ENCODE measurements around the gene RNU6-8. TPM values are rescaled to one million over a fixed set of nuclear protein-coding genes. Genes with fewer than 3 reads are reported as not detected.

Gene RNU6-8
- total RNA-seq: not detected

GRCh38 chr14:32202998-32203882 lies at the start of gene RNU6-8:
Gene RNU6-8 (minus strand): TSS chr14:32203269.
- ATAC-seq (peak; percentile 96), DNase-seq (ENCODE audit: low spot score) (peak; percentile 89)
- intact Hi-C loops (cut with DNase I): no loop called here

DNA sequence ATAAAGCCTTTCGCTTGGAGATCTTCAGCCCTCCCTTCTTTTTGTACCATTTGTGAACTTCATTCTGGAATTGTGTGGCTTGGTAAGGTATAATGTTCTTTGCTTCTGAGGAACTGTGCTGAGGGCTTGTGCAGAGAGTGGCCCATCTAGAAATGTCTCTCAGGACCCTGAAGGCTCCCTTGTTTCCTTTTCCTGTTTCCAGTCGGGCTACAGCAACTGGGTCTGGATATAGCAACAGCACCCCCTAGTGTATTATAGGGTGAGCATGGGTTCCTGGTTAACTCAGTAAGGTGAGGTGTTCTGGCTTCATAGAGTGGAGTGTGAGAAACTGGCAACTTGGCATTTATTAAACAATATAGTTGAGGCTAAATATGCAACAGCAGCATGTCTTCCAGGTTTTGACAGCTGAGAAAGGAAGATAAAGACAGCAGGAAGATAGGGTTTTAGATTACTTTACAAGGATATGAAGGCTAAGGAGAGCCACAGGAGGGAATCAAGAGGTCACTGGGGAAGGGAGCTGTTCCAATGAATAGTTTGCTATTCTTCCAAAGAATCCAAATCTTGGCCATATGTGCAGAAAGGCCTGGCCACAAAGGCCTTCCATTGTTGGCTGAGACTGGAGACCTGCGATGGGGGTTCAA lies 49.1 kb upstream of the RNU6-8 start:
- DNase-seq (ENCODE audit: low spot score) (no peak), ATAC-seq (peak; percentile 83)
- intact Hi-C loops (cut with DNase I): loop anchor here (5.0 kb wide), 1 partner anchor 745 kb away; no protein-coding TSS in a partner anchor

- intact Hi-C loops (cut with DNase I): loop anchor here (5.0 kb wide), 1 partner anchor 744 kb away; no protein-coding TSS in a partner anchor
Measured at GRCh38 chr14:32251530-32251929, 48.5 kb upstream of the RNU6-8 start.

DNA sequence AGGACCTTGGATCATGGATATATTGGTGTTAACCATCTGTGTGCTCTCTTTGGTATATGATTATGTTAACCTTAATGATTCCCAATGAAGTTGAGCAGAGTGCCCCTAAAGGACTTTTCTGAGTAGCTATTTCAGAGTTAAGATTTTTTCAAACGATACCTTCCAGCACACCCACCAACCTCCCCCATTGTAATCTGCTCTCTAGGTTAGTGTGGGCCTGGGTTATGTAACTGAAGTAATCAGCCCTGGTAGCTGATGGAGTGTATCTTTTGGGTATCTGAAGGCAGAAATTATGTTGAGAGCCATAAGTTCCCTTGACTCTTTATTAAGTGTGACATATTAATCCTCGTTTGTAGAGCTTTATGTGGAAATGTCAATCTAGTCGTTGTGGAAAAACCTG lies 47.6 kb upstream of the RNU6-8 start:
- no peak for ATAC-seq
- DNase-seq (ENCODE audit: low spot score): no peak
- intact Hi-C loops (cut with DNase I): loop anchor here (5.0 kb wide), 1 partner anchor 743 kb away; no protein-coding TSS in a partner anchor

More at GRCh38 chr14:32251530-32251929, 48.5 kb upstream of the RNU6-8 start:
- no peak for ATAC-seq
- DNase-seq (ENCODE audit: low spot score): no peak

DNA sequence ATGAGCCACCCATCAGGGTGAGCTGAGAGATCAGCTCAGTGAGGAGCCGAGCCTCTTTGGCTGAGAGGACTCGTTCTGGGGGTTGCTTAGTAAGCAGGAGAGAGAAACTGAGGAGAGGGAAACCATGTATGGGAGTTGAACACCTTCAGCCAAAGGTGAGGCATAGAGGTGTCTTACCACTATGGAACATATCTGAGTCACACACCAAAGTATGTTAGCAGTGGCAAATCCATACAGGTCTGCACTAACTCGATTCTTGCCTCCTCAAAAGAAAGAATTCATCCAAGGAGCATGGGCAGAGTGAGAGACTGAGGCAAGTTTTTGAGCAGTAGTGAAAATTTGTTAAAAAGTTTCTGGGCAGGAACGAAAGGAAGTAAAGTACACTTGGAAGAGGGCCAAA lies 46.7 kb upstream of the RNU6-8 start:
- ATAC-seq: no peak
- DNase-seq (ENCODE audit: low spot score): no peak
- intact Hi-C loops (cut with DNase I): loop anchor here (5.0 to 10.0 kb wide), 2 partner anchors 315 to 742 kb away; no protein-coding TSS in a partner anchor

DNA sequence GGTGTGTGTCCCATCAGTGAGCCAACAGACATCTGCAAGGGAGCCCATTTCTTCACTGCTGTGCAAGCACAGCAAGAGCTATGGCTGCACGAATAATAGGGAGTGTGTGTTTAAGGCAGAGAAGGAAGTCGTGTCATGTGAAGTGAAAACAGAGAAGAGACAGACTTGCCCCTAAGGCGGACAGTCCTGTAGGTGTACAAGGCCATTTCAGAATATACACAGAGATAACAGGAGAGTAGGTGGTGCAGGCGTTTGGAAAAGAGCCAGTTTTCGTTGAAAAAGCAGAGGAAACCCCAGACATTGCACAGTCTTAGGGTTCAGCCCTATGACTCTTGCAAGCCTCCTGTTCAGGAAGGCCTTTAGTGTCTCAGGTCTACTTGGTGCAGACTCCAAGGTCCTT lies 46.3 kb upstream of the RNU6-8 start:
- no peak for DNase-seq (ENCODE audit: low spot score)
- intact Hi-C loops (cut with DNase I): loop anchor here (10.0 kb wide), 1 partner anchor 315 kb away; no protein-coding TSS in a partner anchor
- ATAC-seq: no peak

DNA sequence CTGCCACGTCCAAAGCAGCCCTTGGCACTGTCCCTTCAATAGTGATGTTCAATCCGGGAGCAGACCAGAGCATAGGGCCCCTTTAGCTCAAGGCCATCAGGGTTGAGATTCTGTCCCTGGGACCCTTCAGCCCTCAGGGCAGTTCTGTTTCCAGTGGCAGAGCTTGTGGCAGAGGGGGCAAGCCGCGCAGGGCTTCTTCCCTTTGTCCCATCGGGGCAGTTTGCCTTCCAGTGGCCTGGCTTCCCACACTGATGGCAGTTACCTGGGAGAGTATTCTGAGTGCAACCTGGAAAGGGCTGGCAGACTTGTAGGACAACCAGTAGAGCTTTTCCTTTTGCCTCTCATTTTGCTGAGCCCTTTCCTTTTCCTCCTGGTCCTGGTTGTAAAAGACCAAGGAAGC lies 43.7 kb upstream of the RNU6-8 start:
- intact Hi-C loops (cut with DNase I): loop anchor here (10.0 kb wide), 1 partner anchor 312 kb away; no protein-coding TSS in a partner anchor
- DNase-seq (ENCODE audit: low spot score): no peak
- no peak for ATAC-seq

- DNase-seq (ENCODE audit: low spot score): no peak
- intact Hi-C loops (cut with DNase I): loop anchor here (10.0 kb wide), 1 partner anchor 310 kb away; no protein-coding TSS in a partner anchor
- ATAC-seq: no peak
Measured at GRCh38 chr14:32244404-32244803, 41.3 kb upstream of the RNU6-8 start.

DNA sequence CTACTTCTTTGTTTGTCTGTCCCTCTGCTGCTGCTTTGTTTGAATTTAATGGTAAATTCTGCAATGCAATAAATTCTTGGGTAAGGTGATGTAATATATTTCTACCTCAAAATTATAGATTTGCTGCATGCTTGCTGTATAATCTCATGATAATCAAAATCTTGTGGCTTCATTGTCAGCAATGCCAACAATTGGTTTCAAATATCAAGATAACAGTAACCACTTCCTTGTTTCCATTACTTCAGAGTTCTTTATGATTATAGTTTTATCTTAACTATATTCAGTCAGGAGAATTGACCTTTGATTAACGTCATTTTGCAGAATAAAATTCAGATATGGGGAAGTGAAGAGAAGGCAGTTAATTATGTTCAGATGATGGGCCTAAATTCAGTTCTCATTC lies 30.2 kb upstream of the RNU6-8 start:
- no peak for ATAC-seq
- DNase-seq (ENCODE audit: low spot score): no peak
- intact Hi-C loops (cut with DNase I): no loop called here

- intact Hi-C loops (cut with DNase I): no loop called here
- no peak for DNase-seq (ENCODE audit: low spot score)
- ATAC-seq: no peak
Measured at GRCh38 chr14:32232481-32232880, 29.4 kb upstream of the RNU6-8 start.

- ATAC-seq: no peak
- DNase-seq (ENCODE audit: low spot score): no peak
- intact Hi-C loops (cut with DNase I): no loop called here
Measured at GRCh38 chr14:32230695-32231280, 27.7 kb upstream of the RNU6-8 start.

- ATAC-seq (no peak), DNase-seq (ENCODE audit: low spot score) (no peak)
- intact Hi-C loops (cut with DNase I): no loop called here
Measured at GRCh38 chr14:32230181-32230580, 27.1 kb upstream of the RNU6-8 start.

DNA sequence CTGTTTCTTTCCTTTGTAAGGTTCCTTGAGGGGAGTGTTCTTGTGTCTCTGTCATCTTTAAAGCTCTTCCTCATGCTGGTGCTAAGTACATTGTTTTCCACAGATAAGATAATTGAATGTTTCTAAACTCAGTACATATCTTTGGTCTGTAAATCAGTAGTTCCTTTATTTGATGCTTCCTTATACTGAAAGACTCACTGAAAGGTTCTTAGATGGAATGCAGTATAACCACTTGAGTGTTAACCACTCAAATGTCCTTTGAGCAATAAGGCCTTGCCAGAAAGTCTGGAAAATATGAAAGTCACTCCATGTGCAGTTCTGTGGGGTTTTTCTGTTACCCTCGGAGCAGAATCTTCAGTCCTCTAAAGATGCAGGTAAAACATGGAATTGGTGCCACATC lies 23.0 kb upstream of the RNU6-8 start:
- DNase-seq (ENCODE audit: low spot score): no peak
- intact Hi-C loops (cut with DNase I): no loop called here
- ATAC-seq: no peak

- no peak for DNase-seq (ENCODE audit: low spot score)
- no peak for ATAC-seq
- intact Hi-C loops (cut with DNase I): no loop called here
Measured at GRCh38 chr14:32225378-32225920, 22.4 kb upstream of the RNU6-8 start.

DNA sequence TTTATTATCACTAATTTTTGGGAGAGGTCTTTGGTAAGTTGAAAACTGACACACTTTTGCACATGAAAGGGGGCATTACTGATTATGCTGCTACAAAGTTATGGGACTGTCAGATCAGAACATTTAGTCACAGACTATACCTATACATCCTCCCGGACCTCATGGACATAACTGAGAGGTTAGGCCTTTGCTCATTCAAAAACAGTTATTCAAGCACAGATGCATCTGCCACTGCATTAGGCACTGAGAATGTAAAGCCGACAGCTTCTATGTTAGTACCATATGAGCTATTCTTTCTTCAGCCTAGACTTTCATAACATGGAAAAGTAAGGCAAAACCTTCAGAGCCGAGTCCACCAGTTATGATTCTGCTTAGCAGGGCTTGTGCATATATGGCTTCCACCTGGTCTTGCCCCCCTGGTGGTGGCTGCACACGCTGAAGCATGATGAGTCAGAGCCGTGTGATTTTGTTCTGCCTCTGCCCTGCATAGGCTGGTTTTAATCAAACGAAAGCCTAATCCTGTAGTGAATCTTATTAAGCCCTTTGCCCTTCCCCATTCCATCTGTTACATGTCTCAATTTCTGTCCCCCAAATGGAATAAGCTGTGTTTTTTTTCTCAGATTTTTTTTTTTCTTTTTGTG lies 21.8 kb upstream of the RNU6-8 start:
- DNase-seq (ENCODE audit: low spot score) (no peak), ATAC-seq (peak; percentile 62)
- intact Hi-C loops (cut with DNase I): no loop called here

GRCh38 chr14:32217301-32217700 lies 14.2 kb upstream of the RNU6-8 start:
- no peak for ATAC-seq
- DNase-seq (ENCODE audit: low spot score): no peak
- intact Hi-C loops (cut with DNase I): no loop called here

GRCh38 chr14:32212833-32213232 lies 9.8 kb upstream of the RNU6-8 start:
- intact Hi-C loops (cut with DNase I): no loop called here
- ATAC-seq: no peak
- no peak for DNase-seq (ENCODE audit: low spot score)

DNA sequence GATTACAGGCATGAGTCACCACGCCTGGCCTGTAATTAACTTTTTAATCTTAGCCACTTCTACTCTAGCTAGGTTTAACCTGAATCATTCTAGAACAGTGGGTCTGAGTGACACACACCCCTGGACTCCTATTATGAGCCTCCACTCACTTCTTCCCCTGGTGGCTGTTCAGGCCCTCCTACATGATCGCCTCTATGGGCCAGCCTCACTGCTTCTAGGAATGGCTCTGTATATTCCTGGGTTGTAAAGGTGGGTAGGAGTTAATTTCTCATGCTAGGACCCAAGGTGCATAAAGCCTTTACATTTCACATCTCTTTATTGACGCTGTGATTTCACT lies 8.0 kb upstream of the RNU6-8 start:
- intact Hi-C loops (cut with DNase I): no loop called here
- no peak for ATAC-seq
- DNase-seq (ENCODE audit: low spot score): no peak

- DNase-seq (ENCODE audit: low spot score): no peak
- intact Hi-C loops (cut with DNase I): no loop called here
- ATAC-seq: no peak
Measured at GRCh38 chr14:32209471-32209870, 6.4 kb upstream of the RNU6-8 start.
